Measurements from ENCODE around the gene ZFY.

Gene ZFY

GRCh38 chrY:3018546-3018945, 83.4 kb downstream of the ZFY start:
- Histone ChIP-seq H3K27ac (ENCODE audit: low read depth, low read length) (no peak overlapping the region), H3K9me3 (ENCODE audit: low read length) (no peaks in the 10 kb centered on the region), H3K27me3 (ENCODE audit: control insufficient read depth in 1 of 2, insufficient read depth in 2 of 2, low read length in 2 of 2) (no peaks in the 10 kb centered on the region), H3K36me3 (ENCODE audit: insufficient read depth, low read length) (no peaks in the 10 kb centered on the region), H3K4me3 (ENCODE audit: low read depth in 1 of 2, low read length in 2 of 2) (no peak overlapping the region), H3K4me1 (ENCODE audit: insufficient read depth, low read length) (no peaks in the 10 kb centered on the region), H3K9ac (ENCODE audit: low read length) (no peak overlapping the region)

GRCh38 chrY:3019584-3019983, 84.4 kb downstream of the ZFY start:
- H3K4me3 ChIP-seq (ENCODE audit: low read depth in 1 of 2, low read length in 2 of 2) = no peak overlapping the region
- H3K9ac ChIP-seq (ENCODE audit: low read length) = no peak overlapping the region
- H3K27me3 ChIP-seq (ENCODE audit: control insufficient read depth in 1 of 2, insufficient read depth in 2 of 2, low read length in 2 of 2) = no peaks in the 10 kb centered on the region
- no peaks in the 10 kb centered on the region for H3K36me3 ChIP-seq (ENCODE audit: insufficient read depth, low read length)
- H3K4me1 ChIP-seq (ENCODE audit: insufficient read depth, low read length) = no peaks in the 10 kb centered on the region
- H3K9me3 ChIP-seq (ENCODE audit: low read length) = no peaks in the 10 kb centered on the region
- H3K27ac ChIP-seq (ENCODE audit: low read depth, low read length) = no peak overlapping the region

- no peaks in the 10 kb centered on the region for H3K4me1 ChIP-seq (ENCODE audit: insufficient read depth, low read length)
- no peak overlapping the region for H3K9ac ChIP-seq (ENCODE audit: low read length)
- H3K27ac ChIP-seq (ENCODE audit: low read depth, low read length) = no peak overlapping the region
- H3K36me3 ChIP-seq (ENCODE audit: insufficient read depth, low read length) = no peaks in the 10 kb centered on the region
- no peaks in the 10 kb centered on the region for H3K27me3 ChIP-seq (ENCODE audit: control insufficient read depth in 1 of 2, insufficient read depth in 2 of 2, low read length in 2 of 2)
- no peaks in the 10 kb centered on the region for H3K9me3 ChIP-seq (ENCODE audit: low read length)
- no peak overlapping the region for H3K4me3 ChIP-seq (ENCODE audit: low read depth in 1 of 2, low read length in 2 of 2)
Observed at GRCh38 chrY:3021176-3021575, 86.0 kb downstream of the ZFY start.

- Histone ChIP-seq H3K36me3 (ENCODE audit: insufficient read depth, low read length) (no peaks in the 10 kb centered on the region), H3K9ac (ENCODE audit: low read length) (no peak overlapping the region), H3K27me3 (ENCODE audit: control insufficient read depth in 1 of 2, insufficient read depth in 2 of 2, low read length in 2 of 2) (no peaks in the 10 kb centered on the region), H3K9me3 (ENCODE audit: low read length) (no peaks in the 10 kb centered on the region), H3K27ac (ENCODE audit: low read depth, low read length) (no peak overlapping the region), H3K4me1 (ENCODE audit: insufficient read depth, low read length) (no peaks in the 10 kb centered on the region), H3K4me3 (ENCODE audit: low read depth in 1 of 2, low read length in 2 of 2) (no peak overlapping the region)
Observed at GRCh38 chrY:3023606-3024005, 88.4 kb downstream of the ZFY start.

GRCh38 chrY:3025357-3025756, 90.2 kb downstream of the ZFY start:
- H3K4me1 ChIP-seq (ENCODE audit: insufficient read depth, low read length) = no peaks in the 10 kb centered on the region
- H3K9me3 ChIP-seq (ENCODE audit: low read length) = no peaks in the 10 kb centered on the region
- H3K27ac ChIP-seq (ENCODE audit: low read depth, low read length) = no peak overlapping the region
- no peak overlapping the region for H3K4me3 ChIP-seq (ENCODE audit: low read depth in 1 of 2, low read length in 2 of 2)
- H3K27me3 ChIP-seq (ENCODE audit: control insufficient read depth in 1 of 2, insufficient read depth in 2 of 2, low read length in 2 of 2) = no peaks in the 10 kb centered on the region
- no peaks in the 10 kb centered on the region for H3K36me3 ChIP-seq (ENCODE audit: insufficient read depth, low read length)
- no peak overlapping the region for H3K9ac ChIP-seq (ENCODE audit: low read length)
